ENCODE measurements around the gene P2RX6. TPM values are rescaled to one million over a fixed set of nuclear protein-coding genes. Genes with fewer than 3 reads are reported as not detected.
"Not testable (repeated sequence)": the region's sequence is repeated elsewhere in the genome, so short reads cannot be mapped to it uniquely, and the experiment has no call there.

P2RX6 gene
- total RNA-seq, 2 donors from 2014 or later: 0.81 TPM; not detected in 1

- H3K36me3 ChIP-seq: no peaks in the 10 kb centered on the region
- DNase-seq (ENCODE audit: low spot score) (no peak), ATAC-seq (ENCODE audit: insufficient number of reproducible peaks, low FRiP score, low read depth) (no peak)
- no peak for TF ChIP-seq CTCF (IDR thresholded peaks at IDR 0.05)
- no peaks in the 10 kb centered on the region for H3K4me1 ChIP-seq (ENCODE audit: control insufficient read depth in 1 of 2, low read depth in 2 of 2)
- H3K27ac ChIP-seq: no peak overlapping the region
- H3K9me3 ChIP-seq: no peaks in the 10 kb centered on the region
- no peak overlapping the region for H3K4me3 ChIP-seq
- H3K27me3 ChIP-seq (replicated peaks; ENCODE audit: insufficient read depth): no peaks in the 10 kb centered on the region
Observed at GRCh38 chr22:21033895-21034294, 18.9 kb downstream of the P2RX6 start.

- no peaks in the 10 kb centered on the region for H3K36me3 ChIP-seq
- H3K4me1 ChIP-seq (ENCODE audit: control insufficient read depth in 1 of 2, low read depth in 2 of 2): no peaks in the 10 kb centered on the region
- no peak for TF ChIP-seq CTCF (IDR thresholded peaks at IDR 0.05)
- no peaks in the 10 kb centered on the region for H3K9me3 ChIP-seq
- H3K4me3 ChIP-seq: no peak overlapping the region
- DNase-seq (ENCODE audit: low spot score) (no peak), ATAC-seq (ENCODE audit: insufficient number of reproducible peaks, low FRiP score, low read depth) (no peak)
- H3K27me3 ChIP-seq (replicated peaks; ENCODE audit: insufficient read depth): no peaks in the 10 kb centered on the region
- H3K27ac ChIP-seq: no peak overlapping the region
Observed at GRCh38 chr22:21034989-21035388, 20.0 kb downstream of the P2RX6 start.

GRCh38 chr22:21038405-21038804 lies 23.4 kb downstream of the P2RX6 start:
- Histone ChIP-seq H3K27me3 (replicated peaks; ENCODE audit: insufficient read depth) (no peaks in the 10 kb centered on the region), H3K4me1 (ENCODE audit: control insufficient read depth in 1 of 2, low read depth in 2 of 2) (no peaks in the 10 kb centered on the region), H3K27ac (no peak overlapping the region), H3K4me3 (no peak overlapping the region), H3K36me3 (no peaks in the 10 kb centered on the region), H3K9me3 (no peaks in the 10 kb centered on the region)
- DNase-seq (ENCODE audit: low spot score) (no peak), ATAC-seq (ENCODE audit: insufficient number of reproducible peaks, low FRiP score, low read depth) (no peak)
- no peak for TF ChIP-seq CTCF (IDR thresholded peaks at IDR 0.05)

GRCh38 chr22:21039158-21039557 lies 24.2 kb downstream of the P2RX6 start:
- not testable (repeated sequence) for H3K27me3 ChIP-seq (replicated peaks; ENCODE audit: insufficient read depth); H3K27ac ChIP-seq; H3K9me3 ChIP-seq; H3K4me3 ChIP-seq; ATAC-seq (ENCODE audit: insufficient number of reproducible peaks, low FRiP score, low read depth); H3K36me3 ChIP-seq; DNase-seq (ENCODE audit: low spot score); H3K4me1 ChIP-seq (ENCODE audit: control insufficient read depth in 1 of 2, low read depth in 2 of 2)

- H3K27ac ChIP-seq: no peak overlapping the region
- H3K4me1 ChIP-seq (ENCODE audit: control insufficient read depth in 1 of 2, low read depth in 2 of 2): peaks cover 11 to 14% of the 10 kb centered on the region in 2 donors
- no peaks in the 10 kb centered on the region for H3K27me3 ChIP-seq (replicated peaks; ENCODE audit: insufficient read depth)
- DNase-seq (ENCODE audit: low spot score) (no peak), ATAC-seq (ENCODE audit: insufficient number of reproducible peaks, low FRiP score, low read depth) (no peak)
- no peak overlapping the region for H3K4me3 ChIP-seq
- H3K36me3 ChIP-seq: no peaks in the 10 kb centered on the region
- no peak for TF ChIP-seq CTCF (IDR thresholded peaks at IDR 0.05)
- no peaks in the 10 kb centered on the region for H3K9me3 ChIP-seq
Observed at GRCh38 chr22:21041937-21042336, 27.0 kb downstream of the P2RX6 start.

Data from thoracic aorta (tissue), 2 donors.